ENCODE data around the gene GTF3A.

GTF3A gene

DNA sequence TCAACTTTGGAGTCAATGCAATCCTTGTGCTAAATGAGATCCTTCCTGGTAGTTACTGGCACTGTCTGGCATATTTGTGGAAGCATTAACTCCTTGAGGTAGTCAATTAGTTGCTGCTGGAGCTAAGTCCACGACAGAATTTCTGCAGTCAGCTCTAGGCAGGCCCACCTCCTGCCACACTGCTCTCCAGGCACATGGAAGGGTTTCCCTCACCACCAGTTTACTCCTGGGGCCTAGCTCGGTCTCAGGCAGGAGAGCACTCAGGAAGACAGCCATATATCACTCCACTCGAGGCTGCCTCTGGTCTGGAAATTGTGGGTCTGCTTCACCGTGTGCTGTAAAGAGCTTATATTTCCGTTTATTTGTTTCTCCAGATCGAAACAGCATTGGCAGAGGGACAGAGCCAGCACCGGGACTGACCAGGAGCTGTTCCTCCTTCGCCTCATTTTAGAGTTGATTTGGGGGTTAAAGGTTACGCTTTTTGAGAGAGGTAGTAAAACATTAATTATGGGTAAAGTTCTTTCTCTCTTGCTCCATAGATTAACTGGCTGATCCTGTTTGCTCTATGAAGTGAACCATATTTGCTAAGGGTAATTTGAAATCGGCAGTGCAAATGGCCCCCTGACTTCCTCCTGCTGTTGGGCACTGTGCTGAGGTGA, 20.6 kb upstream of the GTF3A start:
- in situ Hi-C loops (cut with MboI; ENCODE audit: low sequenced_read_pairs), result no loop called here

DNA sequence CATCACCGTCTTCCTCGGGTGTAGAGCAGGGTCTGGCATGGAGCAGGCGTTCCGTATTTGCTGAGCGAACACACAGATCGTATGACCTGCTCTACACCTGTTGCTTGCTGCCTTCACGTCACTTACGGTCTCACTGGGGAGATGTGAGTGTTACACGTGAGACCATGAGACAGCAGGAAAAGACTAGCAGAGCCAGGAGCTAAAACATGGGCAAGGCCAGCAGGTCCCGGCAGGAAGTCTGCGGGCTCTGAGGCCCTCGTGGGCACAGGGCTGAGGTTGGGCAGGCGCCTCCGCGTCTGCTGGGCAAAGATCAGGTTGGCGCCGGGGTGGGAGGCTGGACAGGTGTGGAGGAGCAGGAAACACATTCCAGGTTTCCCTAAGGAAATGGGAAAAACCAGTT, 19.7 kb upstream of the GTF3A start:
- in situ Hi-C loops (cut with MboI; ENCODE audit: low sequenced_read_pairs), result no loop called here

GRCh38 chr13:27405546-27406134, 18.8 kb upstream of the GTF3A start:
- in situ Hi-C loops (cut with MboI; ENCODE audit: low sequenced_read_pairs), result no loop called here

- in situ Hi-C loops (cut with MboI; ENCODE audit: low sequenced_read_pairs), result no loop called here
These were observed 18.1 kb upstream of the GTF3A start for GRCh38 chr13:27406178-27406939.

GRCh38 chr13:27408074-27408473, 16.3 kb upstream of the GTF3A start:
- in situ Hi-C loops (cut with MboI; ENCODE audit: low sequenced_read_pairs), result no loop called here

GRCh38 chr13:27409013-27409412, 15.4 kb upstream of the GTF3A start:
- in situ Hi-C loops (cut with MboI; ENCODE audit: low sequenced_read_pairs), result no loop called here

DNA sequence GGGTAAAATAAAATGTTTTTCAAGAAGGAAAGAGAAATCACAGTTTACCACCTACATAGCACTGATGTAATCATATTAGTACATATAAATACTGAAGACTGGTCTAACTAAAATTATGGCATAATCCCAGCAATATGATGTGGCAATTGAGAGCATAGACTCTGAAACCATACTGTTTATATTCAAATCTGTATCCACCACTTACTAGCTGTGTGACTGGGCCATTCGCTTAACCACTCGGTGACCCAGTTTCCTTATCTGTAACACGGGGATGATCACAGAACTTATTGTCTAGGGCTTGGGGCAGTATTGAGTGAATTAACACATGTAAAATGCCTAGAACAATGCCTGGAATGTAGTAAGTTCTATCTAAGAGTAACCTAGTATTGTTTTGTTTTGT, 13.1 kb upstream of the GTF3A start:
- in situ Hi-C loops (cut with MboI; ENCODE audit: low sequenced_read_pairs), result no loop called here

GRCh38 chr13:27415116-27415515, 9.3 kb upstream of the GTF3A start:
- in situ Hi-C loops (cut with MboI; ENCODE audit: low sequenced_read_pairs), result no loop called here

- in situ Hi-C loops (cut with MboI; ENCODE audit: low sequenced_read_pairs), result no loop called here
These were observed 5.1 kb upstream of the GTF3A start for GRCh38 chr13:27419328-27419727.

GRCh38 chr13:27421101-27421871, 3.1 kb upstream of the GTF3A start:
- in situ Hi-C loops (cut with MboI; ENCODE audit: low sequenced_read_pairs), result no loop called here

GRCh38 chr13:27423333-27423732, 1.1 kb upstream of the GTF3A start:
- in situ Hi-C loops (cut with MboI; ENCODE audit: low sequenced_read_pairs), result no loop called here

DNA sequence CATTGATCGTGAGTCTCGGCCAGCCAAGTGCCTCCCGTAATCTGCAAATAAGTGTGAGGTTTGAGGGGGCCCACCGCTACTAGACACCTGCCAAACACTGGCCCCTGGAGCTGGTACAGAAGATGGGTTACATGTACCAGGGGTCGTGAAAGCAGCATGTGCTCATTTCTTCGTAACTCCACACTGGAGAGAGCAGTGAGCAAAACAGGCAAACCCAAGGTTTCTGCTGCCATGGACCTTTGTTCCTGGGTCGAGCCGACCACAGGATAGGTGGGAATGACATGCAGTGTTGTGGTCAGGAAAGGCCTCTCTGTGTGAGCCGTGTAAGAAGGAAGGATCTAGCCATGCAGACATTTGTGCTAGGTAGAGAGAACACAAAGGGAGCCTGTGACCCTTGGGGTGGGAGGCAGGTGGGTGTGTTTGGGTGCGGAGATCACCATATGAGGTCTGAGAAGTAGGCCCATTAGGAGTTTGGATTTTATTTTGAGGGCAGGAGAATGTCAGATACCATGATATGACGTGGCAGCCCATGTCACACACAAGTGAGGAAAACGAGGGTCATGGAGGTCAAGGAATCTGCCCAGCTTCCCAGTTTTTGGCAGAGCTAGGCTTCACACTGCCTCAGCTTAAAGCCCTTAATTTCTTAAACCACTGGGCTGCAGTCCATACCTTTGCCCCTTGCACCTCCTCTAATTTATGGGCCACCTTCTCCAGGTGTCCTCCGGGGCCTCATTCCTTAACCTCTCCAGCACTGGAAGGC, 919 bp downstream of the GTF3A start:
- in situ Hi-C loops (cut with MboI; ENCODE audit: low sequenced_read_pairs), result no loop called here

- in situ Hi-C loops (cut with MboI; ENCODE audit: low sequenced_read_pairs), result no loop called here
These were observed 1.7 kb downstream of the GTF3A start for GRCh38 chr13:27425918-27426630.

DNA sequence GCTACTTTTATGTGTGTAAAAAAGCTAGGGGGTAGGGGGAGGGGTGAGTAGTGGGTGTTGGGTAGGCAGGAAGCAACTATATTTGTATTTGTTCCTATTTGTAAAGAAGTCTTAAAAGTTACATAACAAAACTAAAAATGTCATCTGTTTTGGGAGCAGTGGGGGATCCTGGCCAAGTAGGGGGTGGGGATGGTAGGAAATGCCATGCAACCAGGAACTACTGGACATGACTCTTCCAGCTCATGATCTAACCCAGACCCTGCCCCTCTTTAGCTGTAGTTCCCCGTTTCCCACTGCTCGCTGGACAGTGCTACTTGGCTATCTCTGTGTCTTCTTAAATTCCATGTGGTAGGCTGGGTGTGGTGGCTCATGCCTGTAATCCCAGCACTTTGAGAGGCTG, 3.2 kb downstream of the GTF3A start:
- in situ Hi-C loops (cut with MboI; ENCODE audit: low sequenced_read_pairs), result no loop called here

- in situ Hi-C loops (cut with MboI; ENCODE audit: low sequenced_read_pairs), result no loop called here
These were observed 3.7 kb downstream of the GTF3A start for GRCh38 chr13:27428160-27428559.

- in situ Hi-C loops (cut with MboI; ENCODE audit: low sequenced_read_pairs), result no loop called here
These were observed 7.8 kb downstream of the GTF3A start for GRCh38 chr13:27432180-27432579.

GRCh38 chr13:27432611-27433210, 8.3 kb downstream of the GTF3A start:
- in situ Hi-C loops (cut with MboI; ENCODE audit: low sequenced_read_pairs), result no loop called here

GRCh38 chr13:27437126-27437525, 12.7 kb downstream of the GTF3A start:
- in situ Hi-C loops (cut with MboI; ENCODE audit: low sequenced_read_pairs), result no loop called here

DNA sequence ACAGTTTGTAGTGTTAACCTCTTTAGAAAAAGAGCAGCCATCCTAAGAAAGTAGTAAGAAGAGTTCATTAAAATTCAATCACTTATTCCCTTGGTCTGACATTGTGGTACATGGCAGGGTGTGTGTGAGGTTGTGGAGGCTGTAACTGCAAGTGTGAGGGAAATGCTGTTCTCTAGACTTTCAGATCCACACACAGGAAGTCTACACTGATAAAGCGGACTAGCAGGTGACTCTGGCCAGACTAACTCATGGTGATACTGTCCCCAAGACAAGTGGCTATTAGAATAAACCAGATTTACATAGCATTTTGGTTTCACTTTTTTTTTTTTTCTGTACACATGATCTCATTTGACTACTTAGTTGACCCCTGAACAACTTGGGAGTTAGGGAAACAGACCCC, 16.0 kb downstream of the GTF3A start:
- in situ Hi-C loops (cut with MboI; ENCODE audit: low sequenced_read_pairs), result no loop called here

Measured in HL-60/S4 (cell line).